HG02571 (cell line): ENCODE results near the gene ZNF672.
A peak's percentile ranks its signal among the peaks of the same experiment; 100 is the strongest.
"Not testable (repeated sequence)": the region's sequence is repeated elsewhere in the genome, so short reads cannot be mapped to it uniquely, and the experiment has no call there.

Experiments
- ATAC-seq: cut with Tn5 transposase; IDR thresholded peaks from one replicate; pipeline ENCODE4 v1.9.1; 2021; ENCODE audit warnings: mild to moderate bottlenecking, moderate library complexity; ENCODE audit not compliant: unreplicated experiment

ZNF672 gene

DNA sequence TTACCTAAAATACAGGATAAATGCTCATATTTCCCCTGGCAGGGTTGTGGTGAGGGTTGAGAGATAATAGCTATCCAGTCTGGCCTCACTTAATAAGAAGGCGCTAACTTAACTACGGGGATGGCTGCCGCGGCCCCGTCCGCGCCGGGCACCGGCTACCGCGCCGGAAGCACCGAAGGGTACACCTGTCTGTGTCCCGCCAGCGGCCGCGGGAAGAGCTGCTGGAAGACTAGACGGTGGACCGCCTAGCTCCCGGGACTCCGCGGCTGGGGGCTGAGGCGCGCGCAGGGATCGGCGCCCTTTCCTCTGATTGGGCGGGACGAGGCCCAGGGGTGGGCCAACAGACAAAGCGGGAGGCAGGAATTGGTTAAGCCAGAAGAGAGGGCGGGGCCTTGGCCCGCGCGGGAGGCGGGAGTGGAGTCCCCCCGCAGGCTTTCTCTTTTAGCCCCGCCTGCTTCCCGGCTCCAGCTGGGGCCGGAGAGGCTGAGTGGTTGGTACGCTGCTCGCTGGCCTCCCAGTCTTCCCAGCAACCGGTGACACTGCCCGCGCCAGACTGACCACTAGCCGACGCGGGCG, at the start of gene ZNF672:
Gene ZNF672 (plus strand): TSS at position 444 of the 576 bp plus-strand sequence. CDS start 9,051 bp downstream, outside the sequence.
- peak; percentile 83 for ATAC-seq

DNA sequence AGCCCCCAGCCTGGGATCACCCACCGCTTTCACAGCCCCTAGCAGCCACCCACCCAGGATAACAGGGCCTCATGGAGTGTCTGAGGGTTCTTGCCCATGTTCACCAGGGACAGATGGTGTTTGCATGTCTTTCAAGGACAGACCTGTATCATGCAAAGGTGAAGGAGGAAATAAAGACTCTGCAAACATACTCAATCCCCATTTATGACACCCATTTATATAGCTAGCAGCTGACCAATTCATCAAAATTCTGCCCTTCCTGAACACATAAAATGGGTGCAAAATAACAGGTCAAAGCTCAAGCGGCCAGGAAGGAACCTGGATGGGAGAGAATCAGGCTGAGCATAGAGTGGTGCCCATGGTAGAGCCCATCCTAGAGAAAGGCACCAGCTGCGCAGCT, 49.7 kb upstream of the ZNF672 start:
- no peak for ATAC-seq

DNA sequence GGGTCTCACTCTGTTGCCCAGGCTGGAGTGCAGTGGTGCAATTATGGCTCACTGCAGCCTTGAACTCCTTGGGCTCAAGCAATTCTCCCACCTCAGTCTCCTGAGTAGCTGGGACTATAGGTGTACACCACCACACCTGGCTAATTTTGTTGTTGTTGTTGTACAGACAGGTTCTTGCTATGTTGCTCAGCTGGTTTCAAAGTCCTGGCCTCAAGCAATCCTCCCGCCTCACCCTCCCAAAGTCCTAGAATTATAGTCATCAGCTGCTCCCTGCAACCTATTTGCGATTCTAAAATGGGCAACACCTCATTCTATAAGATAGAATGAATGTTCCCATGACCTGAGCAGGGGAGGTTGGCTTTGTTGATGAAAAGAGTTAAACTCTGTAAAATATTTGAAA, 48.7 kb upstream of the ZNF672 start:
- not testable (repeated sequence) for ATAC-seq

DNA sequence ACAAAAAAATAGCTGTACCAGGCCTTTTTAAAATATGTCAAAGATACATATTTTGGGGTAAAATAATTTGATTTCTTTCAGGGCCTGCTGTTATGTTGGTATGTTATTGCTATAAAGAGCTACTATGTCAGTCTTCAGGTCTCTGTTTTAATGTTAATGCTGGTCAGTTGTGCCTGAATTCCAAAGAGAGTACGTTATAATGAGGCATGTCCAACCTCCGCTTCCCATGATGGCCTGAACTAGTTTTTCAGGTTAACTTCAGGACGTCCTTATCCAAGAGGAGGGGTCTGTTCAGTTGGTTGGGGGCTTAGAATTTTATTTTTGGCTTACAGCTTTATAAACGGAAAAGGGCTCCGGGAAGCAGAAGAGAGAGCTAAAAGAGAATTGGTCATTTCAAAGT, 47.6 kb upstream of the ZNF672 start:
- ATAC-seq: no peak

DNA sequence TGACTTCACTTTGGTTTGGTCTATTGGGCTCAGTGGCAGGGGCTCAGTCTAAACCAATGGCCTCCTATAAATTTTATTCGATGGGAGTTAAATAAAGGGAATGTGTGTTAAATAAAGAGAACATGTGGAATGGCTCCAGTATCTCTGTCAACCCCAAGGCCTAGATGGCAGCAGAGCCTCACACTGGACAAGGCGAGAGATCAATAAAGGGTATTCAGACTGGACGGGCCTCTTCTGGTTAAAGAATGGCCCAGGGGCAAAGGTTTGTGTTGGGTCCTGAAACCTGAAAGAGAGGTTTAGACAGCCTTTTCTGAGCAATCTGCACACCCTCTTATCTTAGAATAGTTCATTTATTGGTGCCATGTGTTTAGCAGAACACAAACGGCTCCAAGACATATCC, 47.0 kb upstream of the ZNF672 start:
- ATAC-seq: no peak

DNA sequence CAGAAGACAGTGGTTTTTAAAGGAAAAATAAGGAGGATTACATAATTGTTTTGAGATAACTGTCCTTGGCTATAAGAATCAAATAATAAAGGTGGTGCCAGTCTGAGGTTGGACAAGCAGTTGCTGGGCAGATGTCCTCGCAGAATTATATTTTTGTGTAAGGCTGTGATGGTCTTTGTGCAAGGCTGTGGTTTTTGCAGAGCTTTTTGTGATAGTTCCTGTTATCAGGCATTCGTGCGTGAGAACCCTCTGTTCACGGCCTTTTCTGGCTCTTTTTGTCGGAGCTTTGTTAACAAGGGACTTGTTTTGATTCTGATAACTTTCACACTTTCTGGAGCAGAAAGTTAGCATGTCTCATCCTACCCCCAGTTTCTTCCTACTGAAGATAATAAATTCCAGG, 45.7 kb upstream of the ZNF672 start:
- ATAC-seq: no peak

DNA sequence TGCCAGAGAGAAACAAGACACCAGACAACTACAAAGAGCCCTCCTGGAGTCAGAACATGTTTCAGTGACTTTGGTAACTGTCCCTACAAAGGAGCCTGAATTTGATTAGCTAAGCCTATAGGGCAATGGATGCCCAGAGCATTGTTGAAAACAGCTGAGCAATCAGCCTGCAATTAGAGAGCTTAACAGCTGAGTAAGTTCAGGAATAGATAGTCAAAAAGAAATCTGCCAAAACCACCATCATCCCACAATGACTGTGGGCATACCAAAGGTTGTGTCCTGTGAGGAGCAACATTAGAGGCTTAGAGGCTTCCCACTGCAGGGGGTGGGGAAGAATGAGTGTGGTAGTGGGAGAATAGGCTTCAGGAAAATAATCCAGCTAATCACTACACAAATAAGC, 44.4 kb upstream of the ZNF672 start:
- peak; percentile 92 for ATAC-seq

DNA sequence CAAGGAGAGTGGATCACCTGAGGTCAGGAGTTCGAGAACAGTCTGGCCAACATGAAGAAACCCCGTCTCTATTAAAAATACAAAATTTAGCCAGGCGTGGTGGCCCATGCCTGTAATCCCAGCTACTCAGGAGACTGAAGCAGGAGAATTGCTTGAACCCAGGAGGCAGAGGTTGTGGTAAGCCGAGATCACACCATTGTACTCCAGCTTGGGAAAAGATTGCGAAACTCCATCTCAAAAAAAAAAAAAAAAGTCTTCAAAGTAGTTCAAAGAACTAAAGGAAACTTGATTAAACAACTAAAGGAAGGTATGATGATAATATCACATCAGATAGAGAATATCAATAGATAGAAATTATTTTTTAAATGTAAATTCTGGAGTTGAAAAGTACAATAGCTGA, 43.4 kb upstream of the ZNF672 start:
- not testable (repeated sequence) for ATAC-seq

DNA sequence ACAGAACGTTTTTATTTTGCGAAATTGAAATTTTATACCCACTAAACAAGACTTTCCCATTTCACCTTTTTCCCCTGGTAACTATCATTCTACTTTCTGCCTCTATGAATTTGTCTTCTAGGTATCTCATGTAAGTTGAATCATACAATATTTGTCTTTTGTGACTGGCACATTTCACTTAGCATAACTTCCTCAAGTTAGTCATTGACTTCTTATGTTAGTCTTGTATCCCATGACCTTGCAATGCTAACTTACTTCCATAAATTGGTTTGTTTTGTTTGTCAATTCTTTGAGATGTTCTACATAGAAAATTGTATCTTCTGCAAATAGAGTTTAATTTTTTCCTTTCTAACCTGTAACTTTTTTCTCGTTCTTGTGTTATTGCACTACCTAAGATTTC, 39.2 kb upstream of the ZNF672 start:
- ATAC-seq: no peak

DNA sequence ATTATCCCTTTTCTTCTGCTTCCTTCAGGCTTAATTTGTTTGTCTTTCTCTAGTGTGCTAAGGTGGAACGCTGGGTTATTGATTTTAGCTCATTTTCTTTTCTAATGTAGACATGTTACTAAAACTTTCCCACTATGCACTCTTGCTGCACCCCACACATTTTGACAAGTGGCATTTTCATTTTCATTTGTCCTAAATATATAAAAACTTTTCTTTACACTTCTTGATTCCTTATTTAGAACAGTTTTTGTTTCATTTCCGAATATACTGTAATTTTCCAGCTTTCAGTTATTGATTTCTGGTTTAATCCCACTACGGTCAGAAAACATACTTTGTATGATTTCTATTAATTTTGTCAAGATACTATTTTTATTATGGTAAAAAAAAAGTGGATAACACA, 37.6 kb upstream of the ZNF672 start:
- no peak for ATAC-seq

DNA sequence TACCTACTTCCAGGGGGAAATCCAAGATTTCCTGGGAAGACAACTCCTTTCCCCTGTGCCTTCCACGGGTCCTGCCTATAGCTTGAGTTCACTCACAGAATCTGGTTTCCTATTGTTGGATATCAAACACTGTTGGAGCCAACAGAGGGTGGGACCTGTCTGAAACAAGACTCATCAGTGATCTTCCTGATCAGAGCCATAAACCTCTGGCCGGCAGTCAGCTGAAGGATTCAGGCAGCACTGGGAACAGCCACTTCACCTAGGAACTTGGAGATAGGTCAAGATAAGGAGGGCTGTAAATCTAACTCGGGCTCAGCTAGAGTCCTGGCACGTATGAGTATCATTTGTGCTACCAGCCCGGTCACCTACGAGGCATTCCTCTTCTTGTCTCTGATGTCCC, 35.6 kb upstream of the ZNF672 start:
- no peak for ATAC-seq

DNA sequence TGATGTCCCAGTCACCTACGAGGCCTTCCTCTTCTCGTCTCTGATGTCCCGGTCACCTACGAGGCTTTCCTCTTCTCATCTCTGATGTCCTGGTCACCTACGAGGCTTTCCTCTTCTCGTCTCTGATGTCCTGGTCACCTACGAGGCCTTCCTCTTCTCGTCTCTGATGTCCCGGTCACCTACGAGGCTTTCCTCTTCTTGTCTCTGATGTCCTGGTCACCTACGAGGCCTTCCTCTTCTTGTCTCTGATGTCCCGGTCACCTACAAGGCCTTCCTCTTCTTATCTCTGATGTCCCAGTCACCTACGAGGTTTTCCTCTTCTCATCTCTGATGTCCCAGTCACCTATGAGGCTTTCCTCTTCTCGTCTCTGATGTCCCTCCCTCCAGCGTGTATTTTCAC, 34.5 kb upstream of the ZNF672 start:
- not testable (repeated sequence) for ATAC-seq

DNA sequence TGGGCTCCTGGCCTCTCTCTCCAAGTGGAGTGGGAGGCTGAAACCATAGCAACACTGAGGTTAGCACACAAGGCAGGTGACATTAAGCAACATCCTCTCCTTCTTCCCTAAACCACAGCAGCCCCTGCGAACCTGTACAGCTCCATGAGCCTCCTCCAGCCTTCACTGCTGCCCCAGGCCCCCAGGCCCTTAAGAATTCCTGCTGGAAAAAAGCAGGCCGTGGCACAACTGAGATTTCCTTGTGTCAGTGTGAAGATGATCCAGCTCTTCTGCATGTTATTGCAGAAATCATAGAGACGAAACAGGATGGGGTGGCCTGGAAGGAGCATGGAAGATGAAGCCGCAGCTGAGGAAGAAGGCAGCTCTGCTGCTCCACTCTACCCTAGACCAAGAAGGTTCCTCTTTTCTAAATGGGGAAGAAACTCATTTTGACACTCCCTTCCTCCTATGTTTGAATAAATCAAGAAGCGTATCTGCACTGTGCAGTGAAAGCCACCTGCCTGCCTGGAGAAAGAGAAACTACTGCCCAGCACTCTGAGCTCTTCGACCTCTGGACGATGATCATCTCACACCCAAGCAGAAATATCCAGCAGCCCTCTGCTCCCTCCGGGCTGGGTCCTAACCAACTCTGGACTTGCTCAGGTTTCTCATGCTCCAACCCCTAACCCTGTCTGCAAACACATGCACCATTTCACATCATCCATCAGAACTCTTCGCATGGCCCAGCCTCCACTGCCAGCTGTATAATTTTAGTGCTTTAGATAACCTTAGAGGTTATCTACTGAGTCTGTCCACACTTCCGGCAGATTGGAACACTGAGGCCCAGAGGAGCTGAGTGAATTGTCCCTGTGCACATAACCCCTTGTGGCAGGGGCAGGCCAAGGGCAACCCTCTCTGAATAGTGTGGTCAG, 33.0 kb upstream of the ZNF672 start:
- ATAC-seq: peak; percentile 84

DNA sequence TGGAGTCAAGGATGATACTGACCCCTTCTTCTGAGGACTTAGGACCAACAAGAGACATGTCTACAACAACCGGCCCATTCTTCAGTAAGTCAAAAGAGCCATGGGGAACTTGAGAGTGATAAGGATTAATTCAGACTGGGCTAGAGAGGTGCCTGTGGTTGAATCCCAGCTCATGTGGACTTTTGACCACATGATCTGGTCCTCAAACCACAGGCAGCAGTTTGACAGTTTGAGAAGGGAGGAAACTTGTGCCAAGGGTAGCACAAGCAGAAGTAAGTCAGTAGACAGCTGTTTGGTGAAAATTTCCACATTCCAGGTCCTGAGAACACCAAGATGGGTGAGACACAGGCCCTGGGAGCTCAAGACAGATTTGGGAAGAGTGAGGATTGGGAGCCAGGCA, 32.1 kb upstream of the ZNF672 start:
- no peak for ATAC-seq

DNA sequence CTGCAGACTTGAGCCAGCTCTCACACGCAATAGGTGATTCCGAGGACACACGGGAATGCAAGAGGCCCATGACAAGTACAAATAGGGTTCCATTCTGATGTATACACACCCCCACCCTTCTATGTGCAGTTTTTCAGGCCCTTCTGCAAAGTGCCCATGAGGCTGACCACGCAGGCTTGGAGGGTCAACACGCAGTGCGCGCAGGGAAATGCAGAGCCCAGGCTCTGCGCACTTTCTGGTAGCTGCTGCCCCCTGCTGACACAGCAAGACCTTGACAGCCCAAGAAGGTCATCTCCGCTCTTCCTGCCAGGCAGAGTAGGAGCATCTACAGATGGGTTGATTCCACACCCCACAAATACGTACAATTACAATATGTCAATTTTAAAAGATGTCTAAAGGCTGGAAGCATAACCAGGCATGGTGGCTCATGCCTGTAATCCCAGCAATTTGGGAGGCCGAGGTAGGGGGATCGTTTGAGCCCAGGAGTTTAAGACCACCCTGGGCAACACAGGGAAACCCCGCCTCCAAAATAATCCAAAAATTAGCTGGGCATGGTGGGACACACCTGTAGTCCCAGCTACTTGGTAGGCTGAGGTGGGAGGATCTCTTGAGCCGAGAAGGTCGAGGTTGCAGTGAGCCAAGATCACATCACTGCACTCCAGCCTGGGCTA, 30.8 kb upstream of the ZNF672 start:
- peak; percentile 53 for ATAC-seq

DNA sequence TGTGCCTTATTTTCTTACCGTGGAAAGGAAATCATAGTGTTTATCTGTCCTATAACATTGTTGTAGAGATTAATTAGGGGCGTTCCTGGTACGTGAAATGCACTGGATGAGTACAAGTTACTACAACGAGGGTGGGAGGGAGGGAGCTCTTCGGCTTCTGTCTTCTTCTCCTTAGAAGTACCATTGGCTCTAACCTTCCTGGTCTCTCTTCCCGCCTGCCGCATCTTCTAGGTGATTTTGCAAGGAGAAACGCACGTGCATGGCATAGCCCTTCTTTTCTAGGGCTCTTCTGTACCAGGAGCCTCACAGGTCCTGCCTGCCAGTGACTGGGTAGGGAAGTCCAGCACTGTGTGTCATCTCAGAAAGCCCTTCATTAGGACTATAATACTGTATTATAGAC, 29.1 kb upstream of the ZNF672 start:
- no peak for ATAC-seq

DNA sequence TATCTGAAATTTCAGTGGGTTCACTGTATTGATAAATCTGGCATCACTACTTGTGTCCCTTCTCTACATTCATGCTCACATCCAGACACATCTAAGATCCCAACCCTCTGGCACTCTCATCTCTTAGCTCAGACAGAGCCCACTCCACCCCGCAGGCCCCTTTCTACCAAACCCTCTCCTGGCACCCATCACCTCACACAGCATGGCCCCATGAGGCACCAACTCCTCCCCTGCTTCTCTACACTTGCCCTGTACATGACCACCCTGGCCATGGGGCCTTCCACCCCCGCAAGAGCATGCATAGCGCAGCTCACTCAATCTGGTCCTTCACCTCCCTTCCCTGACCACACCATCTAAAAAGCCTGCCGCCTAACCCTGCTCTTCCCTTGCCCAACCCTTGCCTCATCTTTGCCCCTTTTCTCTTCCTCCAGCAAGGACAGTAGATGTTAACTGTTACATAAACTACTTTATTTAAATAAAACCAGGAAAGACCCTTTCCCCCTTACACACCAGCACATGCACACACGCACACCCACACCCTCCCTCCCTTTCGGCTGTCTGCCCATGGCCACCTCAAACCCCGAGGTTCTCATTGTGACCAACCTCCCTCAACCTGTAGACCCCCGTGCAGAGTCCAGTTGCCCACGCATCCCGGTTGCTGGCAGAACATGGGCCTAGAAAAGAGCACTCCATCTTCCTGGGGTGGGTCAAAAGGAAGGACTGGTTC, 27.9 kb upstream of the ZNF672 start:
- no peak for ATAC-seq

DNA sequence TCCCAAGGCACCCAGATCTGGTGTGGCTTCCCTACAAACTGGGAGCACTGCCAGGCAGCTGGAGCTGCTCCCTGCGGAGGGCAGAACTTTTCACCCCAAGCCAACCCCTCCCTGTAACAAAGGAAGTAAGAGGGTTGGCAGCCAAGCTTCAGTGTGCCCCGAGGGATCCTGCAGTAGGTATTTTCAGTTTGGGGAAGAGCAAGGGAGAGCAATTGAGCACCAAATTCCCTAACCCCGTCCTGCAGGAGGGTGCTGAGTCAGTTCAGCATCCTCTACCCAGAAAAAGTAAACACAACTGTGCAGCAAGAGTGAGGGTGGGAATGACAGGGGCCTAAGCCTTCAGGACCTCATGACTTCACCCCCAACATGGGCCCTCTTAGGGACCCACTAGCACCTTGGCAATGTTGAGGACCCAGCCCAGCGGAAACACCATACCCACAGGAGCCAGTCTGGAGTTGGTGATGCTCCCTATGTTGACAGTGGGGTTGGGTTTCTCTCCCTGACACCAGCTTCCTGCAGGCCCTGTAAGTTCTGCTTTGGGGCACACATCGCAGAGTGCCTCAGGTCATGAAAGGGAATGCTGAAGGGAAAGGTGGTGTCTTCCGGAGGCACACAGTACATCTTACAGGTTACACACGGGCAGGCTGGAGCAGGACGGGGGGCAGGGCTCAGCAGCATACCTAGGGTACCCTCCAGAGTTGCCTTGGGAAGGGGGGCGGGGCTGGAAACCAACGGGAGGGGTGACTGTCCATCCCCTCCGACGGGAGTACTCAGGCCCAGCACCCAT, 27.1 kb upstream of the ZNF672 start:
- no peak for ATAC-seq

DNA sequence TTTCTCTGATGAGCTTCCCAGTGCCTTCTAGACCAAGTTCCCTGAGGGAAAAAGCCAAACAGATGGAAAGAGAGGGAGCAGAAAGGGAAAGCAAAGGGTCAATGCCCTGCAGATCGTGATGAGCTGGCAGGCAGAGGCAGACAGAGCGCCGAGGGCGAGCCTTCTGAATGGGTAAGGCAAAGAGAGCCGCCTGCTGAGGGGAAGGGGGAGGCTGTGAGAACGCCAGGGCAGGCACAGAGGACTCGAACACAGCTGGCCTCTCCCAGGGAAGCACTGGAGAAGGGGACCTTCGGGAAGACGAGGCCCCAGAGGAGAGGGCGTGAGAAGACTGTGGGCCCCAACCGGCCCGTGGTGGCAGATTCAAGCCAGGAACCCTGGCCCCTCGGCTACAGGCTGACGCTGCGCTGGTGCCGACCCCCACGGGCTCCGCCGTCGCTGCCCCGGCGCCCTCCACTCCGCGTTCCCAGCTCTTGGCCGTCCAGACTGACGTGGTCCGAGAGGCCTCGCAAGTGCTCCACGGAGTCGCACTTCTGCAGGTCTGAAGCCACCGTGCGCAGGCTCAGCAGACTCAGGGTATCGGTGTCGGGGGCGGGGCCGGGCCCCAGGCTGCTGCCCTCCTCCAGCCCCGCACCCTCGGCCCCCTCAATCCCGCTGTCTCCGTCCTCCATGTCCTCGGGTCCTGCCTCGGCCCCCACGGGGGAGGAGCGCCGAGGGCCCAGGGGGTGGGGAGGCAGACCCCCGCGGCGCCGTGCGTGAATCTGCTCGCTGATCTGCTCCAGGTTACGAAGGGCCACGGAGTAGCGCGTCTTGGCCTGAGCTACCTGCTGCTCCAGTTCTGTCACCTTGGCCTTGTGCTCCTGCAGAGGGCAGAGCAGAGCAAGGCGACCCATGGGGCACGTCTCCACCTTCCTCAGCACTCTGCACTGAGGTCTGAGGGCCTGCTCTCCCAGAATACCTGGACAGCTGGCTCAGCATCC, 26.2 kb upstream of the ZNF672 start:
- ATAC-seq: no peak
